Testis (tissue), 2 donors: Measurements from ENCODE around the gene FILIP1L.

Source experiments
- CTCF ChIP-seq, 3 experiments: fragments of 450-650 bp in 2 of 3; fragments of 200-600 bp in 1 of 3; sonication (generic) in 1 of 3; IDR thresholded peaks; one replicate each; pipeline ENCODE4 v1.5.1; 2016 to 2019; ENCODE audit warnings: antibody characterized with exemption in 3 of 3, mild to moderate bottlenecking in 2 of 3, moderate library complexity in 1 of 3
- POLR2A ChIP-seq: fragments of 450-650 bp; IDR thresholded peaks from one replicate; pipeline ENCODE4 v1.6.1; 2017; ENCODE audit warnings: antibody characterized with exemption, mild to moderate bottlenecking, moderate library complexity

GRCh38 chr3:100125161-100125938 lies 11.0 kb upstream of the FILIP1L start:
- TF ChIP-seq CTCF (IDR thresholded peaks at IDR 0.05) (no peak), POLR2A (no peak)
